ENCODE measurements around the gene C11orf98.
A peak's percentile ranks its signal among the peaks of the same experiment; 100 is the strongest.
"Not testable (repeated sequence)": the region's sequence is repeated elsewhere in the genome, so short reads cannot be mapped to it uniquely, and the experiment has no call there.

C11orf98 gene

DNA sequence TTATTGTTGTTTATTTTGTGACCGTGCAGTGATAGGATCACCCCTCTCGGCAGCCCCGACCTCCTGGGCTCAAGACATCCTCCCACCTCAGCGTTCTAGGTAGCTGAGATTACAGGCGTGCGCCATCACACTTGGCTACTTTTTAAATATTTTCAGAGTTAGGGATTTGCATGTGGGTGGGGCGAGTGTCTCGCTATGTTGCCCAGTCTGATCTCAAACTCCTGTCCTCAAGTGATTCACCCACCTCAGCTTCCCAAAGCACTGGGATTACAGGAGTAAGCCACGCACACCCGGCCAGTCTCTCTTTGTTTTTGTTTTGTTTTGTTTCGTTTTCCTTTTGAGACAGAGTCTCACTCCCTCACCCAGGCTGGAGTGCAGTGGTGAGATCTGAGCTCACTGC is 10.7 kb downstream of the C11orf98 start:
- no peak for DNase-seq

DNA sequence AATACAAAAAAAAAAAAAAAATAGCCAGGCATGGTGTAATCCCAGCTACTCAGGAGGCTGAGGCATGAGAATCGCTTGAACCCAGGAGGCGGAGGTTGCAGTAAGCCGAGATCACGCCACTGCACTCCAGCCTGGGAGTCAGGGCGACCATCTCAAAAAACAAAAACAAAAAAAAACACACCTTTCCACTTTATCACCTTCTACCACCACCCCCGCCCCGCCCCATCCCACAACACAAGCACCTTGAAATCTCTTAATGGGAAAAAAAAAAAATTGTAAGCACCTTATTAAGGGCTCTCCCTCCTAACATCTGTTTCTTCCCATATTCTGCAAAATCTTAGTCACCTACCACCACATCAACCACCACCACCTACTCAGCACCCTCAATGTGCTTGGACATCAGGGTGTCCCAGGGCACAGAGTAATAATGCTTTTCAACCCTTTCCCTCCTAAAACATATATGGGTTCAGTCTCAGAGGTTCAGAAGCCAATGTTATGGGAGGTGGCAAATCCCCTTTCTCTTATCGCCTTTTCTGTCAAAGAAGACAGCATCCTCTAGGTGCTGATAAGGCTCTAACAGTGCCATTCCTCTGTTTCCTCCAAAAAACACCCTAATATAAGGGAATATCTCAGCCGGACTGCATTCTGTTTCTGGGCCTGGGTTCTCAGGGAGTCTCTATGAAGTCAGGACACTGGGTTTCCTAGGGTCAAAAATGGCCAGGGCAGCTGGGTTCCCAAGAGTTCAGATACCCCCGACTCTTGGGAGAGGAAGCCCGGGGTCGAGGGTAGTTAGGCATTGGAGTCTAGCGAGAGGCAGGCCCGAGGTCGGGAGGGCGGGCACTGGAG is 12.6 kb downstream of the C11orf98 start:
- DNase-seq = peak in 2 of 56 donors; percentile 43 to 53

DNA sequence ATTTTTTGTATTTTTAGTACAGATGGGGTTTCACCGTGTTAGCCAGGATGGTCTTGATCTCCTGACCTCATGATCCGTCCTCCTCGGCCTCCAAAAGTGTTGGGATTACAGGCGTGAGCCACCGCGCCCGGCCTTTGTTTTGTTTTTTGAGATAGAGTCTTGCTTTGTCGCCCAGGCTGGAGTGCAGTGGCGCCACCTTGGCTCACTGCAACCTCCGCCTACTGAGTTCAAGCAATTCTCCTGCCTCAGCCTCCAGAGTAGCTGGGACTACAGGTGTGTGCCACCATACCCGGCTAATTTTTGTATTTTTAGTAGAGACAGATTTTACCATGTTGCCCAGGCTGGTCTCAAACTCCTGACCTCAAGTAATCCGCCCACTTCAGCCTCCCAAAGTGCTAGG is 14.7 kb downstream of the C11orf98 start:
- DNase-seq = not testable (repeated sequence)

DNA sequence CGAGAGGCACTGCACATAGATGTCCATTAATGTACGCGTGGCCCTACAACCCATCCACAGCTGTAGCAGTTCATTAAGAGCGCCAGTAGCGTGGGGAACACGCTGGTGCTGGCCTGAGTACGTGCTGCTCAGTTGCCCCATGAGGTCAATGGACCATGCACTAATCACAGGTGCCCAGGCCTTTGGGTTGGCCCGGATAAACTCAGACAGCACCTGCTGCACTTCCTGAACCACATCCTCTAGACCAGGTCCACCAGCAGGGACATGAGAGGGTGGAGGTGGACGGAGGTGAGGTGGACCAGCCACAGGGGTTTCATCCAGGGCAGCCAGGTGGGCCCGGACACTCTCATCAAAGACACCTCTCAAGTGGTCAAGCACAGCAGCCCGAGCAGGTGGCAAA is 15.5 kb downstream of the C11orf98 start:
- no peak for DNase-seq

DNA sequence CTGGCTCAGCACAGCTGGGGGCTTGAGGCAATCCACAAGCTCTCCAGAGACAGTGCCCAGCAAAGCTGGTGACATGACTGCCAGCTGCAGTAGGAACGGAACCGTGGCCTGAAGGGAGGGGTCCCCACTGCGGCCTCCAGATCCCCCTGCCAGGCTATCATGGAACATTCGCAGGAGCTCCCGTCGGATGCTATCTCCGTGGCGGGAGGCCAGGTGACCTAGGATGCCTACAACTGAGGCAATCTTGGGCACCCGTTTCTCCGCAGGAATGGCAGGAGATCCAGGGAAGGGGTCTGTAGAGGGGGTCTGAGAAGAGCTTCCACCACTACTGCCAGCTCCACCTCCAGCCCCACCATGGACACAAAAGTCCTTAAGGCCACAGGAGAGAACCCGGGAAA is 16.0 kb downstream of the C11orf98 start:
- DNase-seq = no peak

DNA sequence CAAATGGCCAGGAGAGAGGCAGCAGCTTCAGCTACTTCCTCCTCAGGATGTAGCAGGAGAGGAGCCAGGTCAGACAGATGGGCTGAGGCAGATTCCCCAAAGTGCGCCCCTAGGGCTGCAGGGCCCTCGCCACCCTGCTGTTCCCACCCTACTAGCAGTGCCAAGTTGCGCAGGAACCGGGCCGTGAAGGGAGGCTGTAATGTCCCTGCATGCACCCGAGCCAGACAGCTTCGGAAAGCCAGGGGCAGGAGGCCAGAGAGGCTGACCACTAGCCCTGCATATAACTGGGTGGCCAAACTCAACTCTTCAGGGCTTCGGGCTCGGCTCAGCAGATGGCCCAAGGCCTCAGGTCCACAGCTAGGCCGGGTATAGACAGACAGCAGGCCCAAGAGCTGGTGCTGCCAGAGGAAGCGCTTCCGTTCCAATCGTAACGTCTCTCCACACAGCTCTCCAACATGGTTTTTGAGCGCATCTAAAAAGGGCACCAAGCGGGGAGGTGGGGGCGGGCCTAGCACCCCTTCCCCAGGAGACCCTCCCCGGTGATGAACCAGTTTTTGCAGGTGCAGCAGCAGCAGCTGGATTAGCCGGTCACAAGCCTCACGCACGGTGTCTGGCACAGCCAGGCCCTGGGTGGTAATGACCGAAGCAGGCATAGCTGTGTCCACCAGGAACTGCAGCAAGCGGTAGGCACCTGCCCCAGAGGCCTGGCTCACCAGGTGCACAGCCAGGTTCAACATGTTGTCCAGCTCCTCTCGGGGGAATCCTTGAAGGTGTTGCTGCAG is 16.6 kb downstream of the C11orf98 start:
- DNase-seq = no peak

DNA sequence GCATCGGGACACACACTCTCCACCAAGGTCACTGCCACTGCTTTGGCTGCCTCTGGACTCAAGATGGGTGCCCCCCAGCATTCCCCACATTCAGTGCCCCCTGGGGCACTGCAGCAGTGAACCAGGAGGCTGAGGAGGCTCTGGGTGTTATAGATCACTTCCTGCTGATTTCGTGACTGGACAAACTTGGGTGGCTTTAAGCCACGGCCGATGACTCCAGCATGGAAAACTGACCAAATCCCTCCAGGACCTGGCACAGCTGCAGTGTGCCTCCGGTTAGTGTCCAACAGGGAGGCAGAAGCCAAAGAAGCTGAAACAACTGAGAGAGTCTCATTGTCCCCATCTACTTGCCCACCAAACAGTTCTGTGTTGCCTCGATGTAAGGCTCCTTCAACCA is 17.4 kb downstream of the C11orf98 start:
- DNase-seq = no peak

DNA sequence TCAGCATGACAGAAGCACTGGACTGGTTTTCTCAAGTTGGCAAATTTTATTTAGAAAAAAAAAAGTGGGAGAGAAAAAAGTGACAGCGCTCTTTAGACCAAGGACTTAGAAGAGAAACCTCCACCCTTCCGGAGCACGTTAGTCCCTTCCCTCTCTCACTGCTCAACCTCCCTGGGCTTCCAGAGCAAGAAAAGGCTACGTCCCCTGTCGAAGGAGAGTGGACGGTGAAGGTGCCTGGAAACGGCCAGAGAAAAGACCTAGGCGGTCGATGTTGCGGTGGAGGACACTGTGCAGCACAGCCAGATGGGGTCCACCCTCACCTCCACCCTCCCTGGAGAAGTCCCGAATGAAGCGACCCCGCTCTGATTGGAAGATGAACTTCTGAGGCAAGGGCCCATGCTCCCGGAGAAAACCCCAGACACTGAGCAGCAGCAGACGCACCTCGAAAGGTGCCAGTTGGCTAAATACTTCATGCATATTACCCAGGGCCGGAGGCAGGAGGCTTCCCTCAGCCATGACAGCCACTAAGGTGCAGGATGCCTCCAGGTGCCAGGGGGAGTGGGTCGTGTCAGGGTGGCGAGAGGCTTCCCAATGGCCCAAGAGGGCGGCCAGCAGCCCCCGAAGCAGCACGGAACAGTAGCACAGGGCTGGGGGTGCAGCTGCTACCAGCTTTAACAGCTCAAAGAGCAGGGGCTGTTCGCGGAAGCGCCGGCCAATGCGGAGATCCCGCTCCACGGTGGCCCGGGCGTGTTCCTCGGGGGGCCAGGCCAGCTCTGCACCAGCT is 18.0 kb downstream of the C11orf98 start:
- peak in 1 of 56 donors; percentile 55 for DNase-seq

DNA sequence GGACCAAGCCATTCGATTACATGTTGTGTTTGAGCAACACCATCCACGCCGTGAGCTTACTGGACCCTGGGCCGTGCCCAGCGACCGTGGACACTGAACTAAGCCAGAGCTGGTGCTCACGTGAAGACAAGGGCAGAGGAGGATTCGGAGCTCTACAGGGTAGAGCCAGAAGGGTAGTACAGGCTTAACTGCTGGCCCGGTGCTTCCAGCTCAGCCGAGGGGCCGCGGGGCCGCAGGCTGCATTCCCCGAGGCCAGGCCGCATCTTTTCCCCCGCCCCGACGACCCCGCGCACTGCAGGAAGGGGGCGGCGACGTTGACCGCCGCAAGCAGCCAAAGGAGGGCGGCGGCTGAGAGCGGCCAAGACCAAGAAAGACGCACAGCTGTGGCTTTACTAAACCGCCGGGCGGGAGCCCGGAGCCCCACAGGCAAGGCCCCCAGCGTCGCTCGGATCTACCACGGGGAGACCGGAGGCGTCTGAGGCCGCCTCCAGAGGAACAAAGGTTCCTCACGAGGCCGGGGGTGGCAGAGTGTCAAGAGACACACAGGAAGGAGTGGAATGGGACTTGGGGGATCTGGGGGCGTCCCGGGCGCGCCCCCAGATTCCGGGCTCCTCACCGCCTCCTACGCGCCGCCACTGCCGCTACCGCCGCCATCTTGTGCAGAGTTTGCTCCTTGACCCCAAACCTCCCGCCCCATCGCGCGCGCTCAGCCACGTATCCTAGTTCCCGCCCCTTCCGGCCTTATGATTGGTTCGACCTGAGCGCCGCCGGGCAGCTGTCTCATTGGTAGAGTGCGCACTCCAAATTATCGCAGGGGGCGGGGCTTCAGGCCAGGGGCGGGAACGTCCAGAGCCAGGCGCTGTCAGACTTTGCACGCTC is 18.8 kb downstream of the C11orf98 start, which contains the start of gene GANAB:
Gene GANAB (minus strand): TSS at position 668 of the 879 bp plus-strand sequence. CDS start 14 bp downstream, at position 654.
- peak; percentile 62 to 99 (median 97) for DNase-seq

DNA sequence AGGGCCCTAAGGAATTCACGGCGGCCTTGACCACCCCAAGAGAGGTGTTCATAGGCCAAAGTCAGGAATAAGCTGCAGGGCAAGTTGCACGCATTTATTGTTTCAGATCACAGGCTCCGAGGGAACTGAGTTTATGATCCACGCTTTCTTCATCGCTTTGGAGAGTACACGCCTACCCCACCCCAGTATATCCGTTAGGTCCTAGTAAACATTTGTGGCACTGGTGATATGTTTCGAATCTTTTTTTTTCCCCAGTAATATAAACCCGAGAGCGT is 19.4 kb downstream of the C11orf98 start:
- no peak for DNase-seq

DNA sequence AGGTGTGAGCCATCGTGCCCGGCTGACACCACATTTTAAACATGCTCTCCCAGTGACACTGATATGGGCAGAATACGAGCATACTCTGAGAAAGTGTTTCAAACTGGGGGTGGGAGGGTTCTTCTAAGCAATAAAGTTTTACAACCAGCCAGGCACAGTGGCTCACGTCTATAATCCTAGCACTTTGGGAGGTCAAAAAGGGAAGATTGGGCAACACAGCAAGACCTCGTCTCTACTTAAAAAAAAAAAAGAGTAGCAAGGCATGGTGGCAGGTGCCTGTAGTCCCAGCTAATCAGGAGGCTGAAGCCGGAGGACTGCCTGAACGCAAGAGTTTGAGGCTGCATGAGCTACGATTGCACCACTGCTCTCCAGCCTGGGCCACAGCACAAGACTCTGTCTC is 20.8 kb downstream of the C11orf98 start:
- no peak for DNase-seq

DNA sequence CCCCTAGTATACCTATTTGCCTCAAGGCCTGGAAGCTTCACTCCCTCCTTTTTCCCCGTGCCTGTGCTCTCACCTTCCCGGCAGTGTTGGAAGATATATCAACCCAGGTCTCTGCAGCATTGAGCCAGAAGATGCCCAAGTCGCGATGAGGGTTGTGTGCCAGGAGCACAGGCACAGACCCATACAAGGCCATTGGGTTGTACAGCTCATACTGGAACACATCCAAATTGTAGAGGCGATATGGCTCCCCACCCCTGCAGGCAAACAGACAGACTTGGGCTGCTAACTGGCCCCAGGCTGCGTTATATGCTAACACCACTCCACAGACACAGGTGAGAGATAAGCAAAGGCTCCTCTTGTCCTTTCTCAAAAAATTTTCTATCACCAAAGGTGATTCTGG is 32.5 kb downstream of the C11orf98 start:
- no peak for DNase-seq

DNA sequence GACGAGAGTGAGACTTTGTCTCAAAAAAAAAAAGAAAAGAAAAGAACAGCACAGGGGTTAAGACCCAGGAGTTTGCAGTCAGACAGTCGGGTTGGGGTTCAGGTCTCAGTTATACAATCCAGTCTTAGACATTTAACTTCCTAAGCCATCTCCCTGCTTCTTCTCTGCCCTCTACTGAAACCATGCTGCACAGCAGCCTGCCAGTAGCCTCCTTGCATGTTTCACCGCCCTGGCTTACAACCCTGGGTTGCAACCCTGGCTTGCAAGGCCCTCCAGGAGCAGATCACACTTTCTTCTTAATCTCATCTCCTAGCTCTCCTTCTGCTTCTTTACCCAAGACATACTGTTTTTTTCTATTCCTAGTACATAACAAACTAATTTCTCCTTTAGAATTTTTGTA is 37.3 kb downstream of the C11orf98 start:
- no peak for DNase-seq

DNA sequence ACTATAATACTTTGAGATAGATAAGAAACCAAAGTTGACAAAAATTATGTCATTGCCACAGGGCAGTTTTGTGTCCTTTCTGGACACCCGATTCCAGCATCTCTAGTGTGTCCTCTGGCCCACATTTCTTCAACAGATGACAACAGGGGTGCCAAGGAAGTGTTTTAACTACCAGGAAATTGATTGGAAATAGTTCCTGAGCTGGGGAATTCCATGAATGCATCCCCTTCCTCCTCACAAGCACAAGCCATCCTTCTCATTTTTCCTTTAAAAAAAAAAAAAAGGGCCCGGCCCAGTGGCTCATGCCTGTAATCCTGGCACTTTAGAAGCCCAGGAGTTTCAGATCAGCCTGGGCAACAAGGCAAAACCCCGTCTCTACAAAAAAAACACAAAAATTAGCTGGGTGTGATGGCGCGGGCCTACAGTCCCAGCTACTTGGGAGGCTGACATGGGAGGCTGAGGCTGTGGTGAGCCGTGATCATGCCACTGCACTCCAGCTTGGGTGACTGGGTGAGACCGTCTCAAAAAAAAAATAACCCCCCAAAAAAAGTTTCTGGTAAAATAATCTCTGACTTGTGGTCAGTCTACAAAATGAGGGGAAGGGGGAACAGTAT is 42.4 kb downstream of the C11orf98 start:
- DNase-seq = no peak

DNA sequence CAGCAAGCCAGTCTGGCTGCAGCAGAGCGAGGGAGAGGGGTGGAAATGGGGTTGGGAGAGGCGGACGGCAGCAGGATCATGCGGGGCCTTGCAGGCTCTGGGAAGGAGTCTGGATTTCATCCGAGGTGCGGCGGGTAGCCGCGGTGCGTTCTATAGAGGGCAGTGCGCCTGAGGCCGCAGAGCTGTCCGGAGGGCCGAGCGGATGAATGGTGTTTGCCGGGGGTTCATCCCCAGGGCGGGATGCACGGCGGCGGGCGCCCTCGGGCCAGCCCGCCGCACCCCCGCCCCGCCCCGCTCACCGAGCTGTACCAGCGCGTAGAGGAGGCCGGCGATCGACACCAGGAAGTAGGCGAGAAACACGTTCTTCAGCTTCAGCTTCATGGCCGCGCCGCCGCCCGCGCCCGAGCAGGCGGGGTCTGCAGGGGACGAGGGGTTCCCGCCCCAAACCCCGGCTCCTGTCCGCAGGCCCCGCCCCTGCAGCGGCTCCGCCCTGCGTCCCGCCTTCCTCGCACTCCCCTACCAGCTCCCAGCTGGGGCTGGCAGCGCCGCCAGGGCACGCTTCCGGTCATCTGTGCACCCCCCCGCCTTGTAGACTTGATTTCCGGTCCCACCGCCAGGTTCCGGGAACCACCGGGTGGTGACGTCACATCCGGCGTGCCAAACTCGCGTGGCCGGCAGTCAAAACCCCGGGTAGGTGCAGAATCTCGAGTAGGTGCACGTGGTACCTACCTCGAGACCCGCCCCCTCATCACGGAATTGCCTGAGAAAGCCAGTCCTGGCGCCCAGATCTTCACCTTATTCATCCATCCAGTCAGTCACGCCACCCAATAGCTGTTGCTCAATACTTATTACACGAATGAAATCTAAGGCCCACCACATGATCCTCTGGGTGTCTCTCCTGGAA is 43.2 kb downstream of the C11orf98 start, which contains the start of gene B3GAT3:
Gene B3GAT3 (minus strand): TSS at position 420 of the 904 bp plus-strand sequence. CDS start 39 bp downstream, at position 381.
- DNase-seq = peak; percentile 84 to 99 (median 96)

DNA sequence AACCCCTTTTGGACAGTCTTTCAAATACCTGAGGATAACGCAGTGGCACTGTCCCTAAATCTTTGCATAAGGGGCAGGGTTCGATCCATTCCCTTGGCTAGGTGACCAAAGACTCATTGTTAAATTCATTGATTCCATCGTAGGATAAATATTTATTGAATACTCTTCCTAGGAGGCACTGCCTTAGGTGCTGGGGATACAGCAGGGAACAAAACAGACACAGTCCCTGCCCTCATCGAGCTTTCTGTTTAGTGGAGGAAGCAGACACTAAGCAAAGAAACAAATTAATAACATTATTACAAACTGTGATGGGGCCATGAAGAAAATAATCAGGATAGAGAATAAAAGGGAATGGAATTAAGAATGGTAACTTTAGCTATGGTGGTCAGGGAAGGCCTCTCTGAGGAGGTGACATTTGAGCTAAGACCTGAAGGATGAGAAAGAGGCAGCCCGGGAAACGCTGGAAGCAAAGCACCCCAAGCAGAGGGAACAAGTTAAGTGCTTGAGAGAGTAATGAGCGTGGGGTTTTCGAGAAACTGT is 43.9 kb downstream of the C11orf98 start:
- DNase-seq = no peak

DNA sequence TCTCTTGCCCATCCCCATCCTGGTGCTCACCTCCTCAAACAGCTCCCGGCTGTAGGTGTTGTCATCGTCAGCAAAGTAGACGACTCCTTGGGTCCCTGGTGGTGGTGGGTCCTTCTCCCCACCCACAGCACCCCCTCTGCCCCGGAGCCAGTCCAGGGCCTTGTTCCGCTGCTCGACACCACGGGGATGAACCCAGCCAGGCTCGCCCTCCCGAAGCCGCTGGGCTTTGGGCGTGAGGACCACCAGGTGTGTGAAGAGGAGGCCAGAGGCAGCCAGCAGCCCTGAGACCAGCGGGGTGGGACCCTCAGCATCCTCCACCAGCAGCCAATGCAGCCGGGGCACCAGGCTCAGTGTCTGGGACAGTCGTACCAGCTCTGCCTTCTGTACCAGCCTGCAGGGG is 48.1 kb downstream of the C11orf98 start:
- DNase-seq = not testable (repeated sequence)

DNA sequence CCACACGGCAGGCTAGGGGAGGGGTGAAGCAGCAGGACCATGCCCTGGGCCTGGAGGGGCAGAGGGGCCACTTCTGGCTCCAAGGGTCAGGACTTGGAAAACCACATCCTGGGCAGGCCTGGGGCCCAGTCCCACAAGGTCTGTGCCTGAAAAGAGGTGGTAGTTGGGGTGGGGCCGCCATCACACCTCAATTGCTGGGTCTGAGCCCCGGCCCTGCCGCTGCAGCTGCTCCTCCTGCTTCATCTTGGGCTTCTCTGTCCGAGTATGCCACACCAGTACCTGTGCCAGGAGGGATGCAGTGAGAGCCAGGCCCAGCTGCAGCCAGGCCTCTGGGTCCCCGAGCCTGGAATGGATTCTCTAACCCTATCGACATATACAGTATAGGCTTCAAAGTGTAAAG is 49.5 kb downstream of the C11orf98 start:
- DNase-seq = peak in 1 of 56 donors; percentile 3

DNA sequence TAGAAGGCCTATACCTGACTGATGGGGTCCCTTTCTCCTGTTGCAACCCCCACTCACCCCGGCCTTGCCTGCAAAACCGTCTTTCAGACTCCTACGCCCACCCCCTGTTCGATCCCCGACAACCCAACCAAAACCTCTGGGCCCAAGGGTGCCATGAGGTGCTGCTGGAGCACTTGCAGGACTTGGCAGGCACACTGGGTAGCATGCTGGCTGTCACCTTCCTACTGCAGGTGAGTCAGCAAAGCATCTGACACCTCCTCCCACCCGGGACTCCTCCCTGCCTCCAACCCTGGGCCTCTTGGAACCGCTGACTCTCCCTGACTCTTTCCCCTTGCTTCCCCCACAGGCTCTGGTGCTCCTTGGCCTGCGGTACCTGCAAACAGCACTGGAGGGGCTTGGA is 50.7 kb downstream of the C11orf98 start:
- peak in 1 of 56 donors; percentile 9 for DNase-seq

All from amygdala (tissue), 56 donors.